A549 (cell line): ENCODE data around the gene KRTAP12-2.

Experiments used
- FOXS1 ChIP-seq: fragments of 250-450 bp; sonication (Bioruptor Pico); IDR thresholded peaks from 2 replicates; pipeline ENCODE4 v1.5.0; 2020; ENCODE audit warnings: mild to moderate bottlenecking, moderate library complexity
- TF ChIP-seq, protein P1 (sequence below): fragments of >200 bp; sonication (Bioruptor Twin); formaldehyde crosslinking; IDR thresholded peaks from 3 replicates; pipeline ENCODE4 v1.5.1; 2016

DNA sequence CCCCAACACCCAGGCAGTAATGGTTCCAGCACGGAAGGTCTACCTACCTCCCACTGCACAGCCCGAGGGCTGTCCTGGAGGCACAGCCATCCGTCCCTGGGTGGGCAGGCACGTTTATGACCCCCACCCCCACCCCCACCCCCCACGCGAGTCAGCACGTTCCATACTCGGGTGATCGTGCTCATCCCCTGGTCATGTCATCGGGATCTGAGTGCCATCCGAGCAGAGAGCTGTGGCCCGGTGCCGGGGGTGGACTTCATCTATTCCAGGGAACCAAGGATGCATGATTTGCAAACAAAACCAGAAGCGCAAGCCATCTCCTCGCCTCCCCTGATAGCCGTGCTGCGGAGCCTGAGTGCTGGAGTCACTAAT lies 43.6 kb upstream of the KRTAP12-2 start:
- TF ChIP-seq FOXS1 = no peak
- TF ChIP-seq, protein P1, sequence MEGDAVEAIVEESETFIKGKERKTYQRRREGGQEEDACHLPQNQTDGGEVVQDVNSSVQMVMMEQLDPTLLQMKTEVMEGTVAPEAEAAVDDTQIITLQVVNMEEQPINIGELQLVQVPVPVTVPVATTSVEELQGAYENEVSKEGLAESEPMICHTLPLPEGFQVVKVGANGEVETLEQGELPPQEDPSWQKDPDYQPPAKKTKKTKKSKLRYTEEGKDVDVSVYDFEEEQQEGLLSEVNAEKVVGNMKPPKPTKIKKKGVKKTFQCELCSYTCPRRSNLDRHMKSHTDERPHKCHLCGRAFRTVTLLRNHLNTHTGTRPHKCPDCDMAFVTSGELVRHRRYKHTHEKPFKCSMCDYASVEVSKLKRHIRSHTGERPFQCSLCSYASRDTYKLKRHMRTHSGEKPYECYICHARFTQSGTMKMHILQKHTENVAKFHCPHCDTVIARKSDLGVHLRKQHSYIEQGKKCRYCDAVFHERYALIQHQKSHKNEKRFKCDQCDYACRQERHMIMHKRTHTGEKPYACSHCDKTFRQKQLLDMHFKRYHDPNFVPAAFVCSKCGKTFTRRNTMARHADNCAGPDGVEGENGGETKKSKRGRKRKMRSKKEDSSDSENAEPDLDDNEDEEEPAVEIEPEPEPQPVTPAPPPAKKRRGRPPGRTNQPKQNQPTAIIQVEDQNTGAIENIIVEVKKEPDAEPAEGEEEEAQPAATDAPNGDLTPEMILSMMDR = no peak
